Peyer's patch (tissue), 4 donors: Measurements from ENCODE around the gene LTBP3. TPM values are rescaled to one million over a fixed set of nuclear protein-coding genes. Genes with fewer than 3 reads are reported as not detected.

Experiments used
- DNase-seq, 3 donors: peaks; one replicate each; pipeline ENCODE4 v3.0.0-alpha.2; 2017 to 2019
- H3K27ac ChIP-seq, 4 donors: fragments of 200-600 bp; sonication (generic); one replicate each; pipeline ENCODE4 v1.5.1; 2016 to 2019
- H3K27me3 ChIP-seq, 2 donors: fragments of 200-600 bp; sonication (generic); one replicate each; pipeline ENCODE4 v1.5.1; 2019
- H3K36me3 ChIP-seq, 3 donors: fragments of 200-600 bp; sonication (generic); one replicate each; pipeline ENCODE4 v1.5.1; 2016 to 2019
- H3K4me1 ChIP-seq, 4 donors: fragments of 200-600 bp; sonication (generic); one replicate each; pipeline ENCODE4 v1.5.1; 2016 to 2019
- H3K4me3 ChIP-seq, 4 donors: fragments of 200-600 bp; sonication (generic); 1 replicate in 3 of 4; 2 replicates in 1 of 4; pipeline ENCODE4 v1.5.1; 2016 to 2019; ENCODE audit warnings: mild to moderate bottlenecking in 1 of 4
- H3K9me3 ChIP-seq, 4 donors: fragments of 200-600 bp; sonication (generic); one replicate each; pipeline ENCODE4 v1.5.1; 2016 to 2019; ENCODE audit warnings: mild to moderate bottlenecking in 1 of 4
- CTCF ChIP-seq, 6 experiments: fragments of 450-650 bp in 4 of 6; fragments of 200-600 bp in 2 of 6; sonication (generic) in 1 of 6; IDR thresholded peaks; one replicate each; pipeline ENCODE4 v1.5.1; 2017 to 2019; ENCODE audit warnings: antibody characterized with exemption in 6 of 6, mild to moderate bottlenecking in 3 of 6, moderate library complexity in 1 of 6
- POLR2A ChIP-seq, 2 donors: fragments of 450-650 bp; IDR thresholded peaks; one replicate each; pipeline ENCODE4 v1.5.1; 2017; ENCODE audit warnings: antibody characterized with exemption in 2 of 2, mild to moderate bottlenecking in 2 of 2, moderate library complexity in 2 of 2
- total RNA-seq, 4 donors: library from RNA; depleted of rRNA; stranded (reverse); fragments of >200 nt; gene quantifications; one replicate each; pipeline ENCODE4 v1.1.0, GENCODE V29; 2016

LTBP3 gene
- total RNA-seq, 4 donors from 2014 or later = 42.0 to 150 (median 88.3) TPM

DNA sequence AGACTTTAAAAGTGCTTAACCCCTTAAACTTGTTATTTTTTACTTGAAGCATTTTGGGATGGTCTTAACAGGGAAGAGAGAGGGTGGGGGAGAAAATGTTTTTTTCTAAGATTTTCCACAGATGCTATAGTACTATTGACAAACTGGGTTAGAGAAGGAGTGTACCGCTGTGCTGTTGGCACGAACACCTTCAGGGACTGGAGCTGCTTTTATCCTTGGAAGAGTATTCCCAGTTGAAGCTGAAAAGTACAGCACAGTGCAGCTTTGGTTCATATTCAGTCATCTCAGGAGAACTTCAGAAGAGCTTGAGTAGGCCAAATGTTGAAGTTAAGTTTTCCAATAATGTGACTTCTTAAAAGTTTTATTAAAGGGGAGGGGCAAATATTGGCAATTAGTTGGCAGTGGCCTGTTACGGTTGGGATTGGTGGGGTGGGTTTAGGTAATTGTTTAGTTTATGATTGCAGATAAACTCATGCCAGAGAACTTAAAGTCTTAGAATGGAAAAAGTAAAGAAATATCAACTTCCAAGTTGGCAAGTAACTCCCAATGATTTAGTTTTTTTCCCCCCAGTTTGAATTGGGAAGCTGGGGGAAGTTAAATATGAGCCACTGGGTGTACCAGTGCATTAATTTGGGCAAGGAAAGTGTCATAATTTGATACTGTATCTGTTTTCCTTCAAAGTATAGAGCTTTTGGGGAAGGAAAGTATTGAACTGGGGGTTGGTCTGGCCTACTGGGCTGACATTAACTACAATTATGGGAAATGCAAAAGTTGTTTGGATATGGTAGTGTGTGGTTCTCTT, 56.5 kb downstream of the LTBP3 start:
- TF ChIP-seq POLR2A (IDR thresholded peaks at IDR 0.05) (peak in 1 of 2 donors; percentile 24), CTCF (IDR thresholded peaks at IDR 0.05) (no peak)
- peak in 1 of 3 donors; percentile 41 for DNase-seq
- Histone ChIP-seq H3K4me3 (peak overlapping the region; percentile 67 to 84 (median 80)), H3K27me3 (no peaks in the 10 kb centered on the region), H3K9me3 (no peaks in the 10 kb centered on the region), H3K36me3 (peaks cover 0 to 59% (median 0%) of the 10 kb centered on the region in 3 donors), H3K27ac (peak overlapping the region; percentile 94 to 99 (median 98)), H3K4me1 (peaks cover 4 to 30% (median 22%) of the 10 kb centered on the region in 4 donors)

DNA sequence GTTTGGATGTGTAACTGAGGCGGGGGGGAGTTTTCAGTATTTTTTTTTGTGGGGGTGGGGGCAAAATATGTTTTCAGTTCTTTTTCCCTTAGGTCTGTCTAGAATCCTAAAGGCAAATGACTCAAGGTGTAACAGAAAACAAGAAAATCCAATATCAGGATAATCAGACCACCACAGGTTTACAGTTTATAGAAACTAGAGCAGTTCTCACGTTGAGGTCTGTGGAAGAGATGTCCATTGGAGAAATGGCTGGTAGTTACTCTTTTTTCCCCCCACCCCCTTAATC, 57.0 kb downstream of the LTBP3 start:
- TF ChIP-seq CTCF (IDR thresholded peaks at IDR 0.05) (no peak), POLR2A (IDR thresholded peaks at IDR 0.05) (no peak)
- H3K36me3 ChIP-seq = peaks cover 0 to 54% (median 0%) of the 10 kb centered on the region in 3 donors
- no peak for DNase-seq
- peaks cover 4 to 30% (median 22%) of the 10 kb centered on the region in 4 donors for H3K4me1 ChIP-seq
- peak overlapping the region; percentile 67 to 84 (median 80) for H3K4me3 ChIP-seq
- H3K9me3 ChIP-seq = no peaks in the 10 kb centered on the region
- no peaks in the 10 kb centered on the region for H3K27me3 ChIP-seq
- peak overlapping the region; percentile 94 to 99 (median 98) for H3K27ac ChIP-seq

DNA sequence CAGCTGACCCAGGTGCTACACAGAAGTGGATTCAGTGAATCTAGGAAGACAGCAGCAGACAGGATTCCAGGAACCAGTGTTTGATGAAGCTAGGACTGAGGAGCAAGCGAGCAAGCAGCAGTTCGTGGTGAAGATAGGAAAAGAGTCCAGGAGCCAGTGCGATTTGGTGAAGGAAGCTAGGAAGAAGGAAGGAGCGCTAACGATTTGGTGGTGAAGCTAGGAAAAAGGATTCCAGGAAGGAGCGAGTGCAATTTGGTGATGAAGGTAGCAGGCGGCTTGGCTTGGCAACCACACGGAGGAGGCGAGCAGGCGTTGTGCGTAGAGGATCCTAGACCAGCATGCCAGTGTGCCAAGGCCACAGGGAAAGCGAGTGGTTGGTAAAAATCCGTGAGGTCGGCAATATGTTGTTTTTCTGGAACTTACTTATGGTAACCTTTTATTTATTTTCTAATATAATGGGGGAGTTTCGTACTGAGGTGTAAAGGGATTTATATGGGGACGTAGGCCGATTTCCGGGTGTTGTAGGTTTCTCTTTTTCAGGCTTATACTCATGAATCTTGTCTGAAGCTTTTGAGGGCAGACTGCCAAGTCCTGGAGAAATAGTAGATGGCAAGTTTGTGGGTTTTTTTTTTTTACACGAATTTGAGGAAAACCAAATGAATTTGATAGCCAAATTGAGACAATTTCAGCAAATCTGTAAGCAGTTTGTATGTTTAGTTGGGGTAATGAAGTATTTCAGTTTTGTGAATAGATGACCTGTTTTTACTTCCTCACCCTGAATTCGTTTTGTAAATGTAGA, 57.6 kb downstream of the LTBP3 start:
- Histone ChIP-seq H3K27ac (peak overlapping the region; percentile 94 to 99 (median 98)), H3K4me3 (peak overlapping the region; percentile 67 to 84 (median 80)), H3K4me1 (peaks cover 4 to 28% (median 19%) of the 10 kb centered on the region in 4 donors), H3K36me3 (peaks cover 0 to 49% (median 0%) of the 10 kb centered on the region in 3 donors), H3K27me3 (no peaks in the 10 kb centered on the region), H3K9me3 (no peaks in the 10 kb centered on the region)
- DNase-seq = peak in 2 of 3 donors; percentile 64 to 66
- TF ChIP-seq CTCF (IDR thresholded peaks at IDR 0.05) = no peak
- TF ChIP-seq POLR2A (IDR thresholded peaks at IDR 0.05) = peak in 1 of 2 donors; percentile 42

GRCh38 chr11:65499713-65500386, 58.3 kb downstream of the LTBP3 start:
- DNase-seq = no peak
- peak overlapping the region; percentile 67 to 84 (median 80) for H3K4me3 ChIP-seq
- TF ChIP-seq CTCF (IDR thresholded peaks at IDR 0.05) = no peak
- peak in 1 of 2 donors; percentile 34 for TF ChIP-seq POLR2A (IDR thresholded peaks at IDR 0.05)

More at GRCh38 chr11:65499713-65500386, 58.3 kb downstream of the LTBP3 start:
- H3K4me1 ChIP-seq = peaks cover 4 to 24% (median 14%) of the 10 kb centered on the region in 4 donors
- no peaks in the 10 kb centered on the region for H3K27me3 ChIP-seq
- peak overlapping the region; percentile 96 to 99 (median 98) for H3K27ac ChIP-seq
- peaks cover 0 to 41% (median 0%) of the 10 kb centered on the region in 3 donors for H3K36me3 ChIP-seq
- no peaks in the 10 kb centered on the region for H3K9me3 ChIP-seq
